ENCODE results near the gene B4GALNT2. TPM values are rescaled to one million over a fixed set of nuclear protein-coding genes. Genes with fewer than 3 reads are reported as not detected.

The B4GALNT2 gene
- total RNA-seq, 1 experiment from 2014 or later: not detected

Other genes starting within 250 kb of the B4GALNT2 start
- 230 and 279 TPM in 2 replicates for gene ATP5MC1, start 240.0 kb upstream of the B4GALNT2 start, total RNA-seq (2014; rRNA removed; shearing (Covaris generic))
- gene UBE2Z, start 224.4 kb upstream of the B4GALNT2 start, total RNA-seq (2014; rRNA removed; shearing (Covaris generic)): 94.8 and 123 TPM in 2 replicates
- 124 and 127 TPM in 2 replicates for gene SNF8, start 187.9 kb upstream of the B4GALNT2 start, total RNA-seq (2014; rRNA removed; shearing (Covaris generic))
- not detected in 2 replicates for gene GIP, start 164.2 kb upstream of the B4GALNT2 start, total RNA-seq (2014; rRNA removed; shearing (Covaris generic))
- 18.5 and 18.6 TPM in 2 replicates for gene IGF2BP1, start 135.4 kb upstream of the B4GALNT2 start, total RNA-seq (2014; rRNA removed; shearing (Covaris generic))
- 10.9 and 17.1 TPM in 2 replicates for gene GNGT2, start 77.8 kb downstream of the B4GALNT2 start, total RNA-seq (2014; rRNA removed; shearing (Covaris generic))
- gene ABI3, start 77.9 kb downstream of the B4GALNT2 start, total RNA-seq (2014; rRNA removed; shearing (Covaris generic)): 10.3 and 13.7 TPM in 2 replicates
- 0.47 TPM in 1 of 2 replicates, not detected in the other for gene PHOSPHO1, start 98.0 kb downstream of the B4GALNT2 start, total RNA-seq (2014; rRNA removed; shearing (Covaris generic))
- gene ZNF652, start 229.5 kb downstream of the B4GALNT2 start, total RNA-seq (2014; rRNA removed; shearing (Covaris generic)): 6.8 and 7.6 TPM in 2 replicates